Amygdala (tissue), 56 donors: ENCODE data around the gene SLC29A3.
"Not testable (repeated sequence)": the region's sequence is repeated elsewhere in the genome, so short reads cannot be mapped to it uniquely, and the experiment has no call there.

Source experiments
- DNase-seq, 56 donors: peaks; one replicate each; lab custom pipeline; 2025; lab: John Stamatoyannopoulos, UW

The SLC29A3 gene

GRCh38 chr10:71319042-71319799, at the start of gene SLC29A3:
Gene SLC29A3 (plus strand): TSS chr10:71319259. CDS start chr10:71319310, 51 bp downstream.
- peak in 52 of 56 donors; percentile 26 to 84 (median 62) for DNase-seq

- peak in 1 of 56 donors; percentile 10 for DNase-seq
These were observed 49.5 kb upstream of the SLC29A3 start for GRCh38 chr10:71269301-71270288.

GRCh38 chr10:71270301-71271220, 48.5 kb upstream of the SLC29A3 start:
- peak in 29 of 56 donors; percentile 11 to 78 (median 37) for DNase-seq

- no peak for DNase-seq
These were observed 47.4 kb upstream of the SLC29A3 start for GRCh38 chr10:71271662-71272055.

DNA sequence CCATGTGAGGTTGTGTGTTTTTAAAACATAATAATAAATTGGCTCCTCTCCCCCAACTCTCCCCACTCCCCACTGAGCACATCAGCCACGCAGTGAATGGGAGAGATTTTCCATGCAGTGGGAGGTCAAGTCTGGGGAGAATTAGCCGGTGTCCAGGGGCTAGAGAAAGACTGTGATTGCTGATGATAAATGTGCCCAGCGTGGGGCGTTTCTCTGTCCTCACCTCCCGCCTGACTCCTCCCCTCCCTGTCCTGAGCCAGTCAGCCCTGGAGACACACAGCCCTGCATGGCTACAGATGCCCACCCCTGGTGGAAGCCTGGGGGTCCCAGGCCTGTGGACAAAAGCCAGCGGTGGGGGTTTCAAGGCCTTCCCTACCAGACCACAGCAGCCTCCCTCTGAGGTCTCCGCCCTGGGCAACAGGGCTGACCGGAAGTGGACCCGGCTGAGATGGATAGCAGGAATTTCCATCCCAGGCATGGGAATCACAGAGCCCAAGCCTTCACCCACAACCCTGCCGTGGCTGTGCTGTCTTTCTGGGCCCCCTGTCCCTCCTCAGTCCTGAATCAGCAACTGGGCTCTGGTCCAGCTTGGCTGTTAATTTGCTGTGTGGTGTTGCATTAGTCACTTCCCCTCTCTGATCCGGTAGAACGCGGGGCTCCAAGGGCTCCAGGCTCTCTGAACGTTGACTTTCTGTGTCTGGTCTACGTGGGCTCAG, 46.8 kb upstream of the SLC29A3 start:
- DNase-seq, result no peak

- DNase-seq, result not testable (repeated sequence)
These were observed 46.1 kb upstream of the SLC29A3 start for GRCh38 chr10:71272974-71273373.

DNA sequence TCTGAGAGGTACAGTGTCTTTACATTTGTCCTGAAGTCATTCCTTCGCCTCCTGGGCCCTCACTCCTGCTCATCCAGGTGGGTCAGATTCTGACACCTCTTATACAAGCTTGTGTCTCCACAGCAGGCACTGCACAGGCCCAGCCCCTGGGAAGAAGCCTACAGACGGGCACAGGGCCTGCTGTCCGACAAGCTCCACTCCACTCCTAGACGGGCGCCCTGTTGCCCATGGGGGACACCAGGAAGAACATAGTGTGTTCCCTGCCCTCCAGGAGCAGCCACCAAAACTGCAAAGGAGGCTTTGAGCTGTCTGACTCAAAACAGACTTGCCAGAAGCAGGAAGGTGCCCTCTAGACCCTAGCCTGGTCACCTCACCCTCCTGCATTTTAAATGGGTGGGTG, 45.6 kb upstream of the SLC29A3 start:
- no peak for DNase-seq

DNA sequence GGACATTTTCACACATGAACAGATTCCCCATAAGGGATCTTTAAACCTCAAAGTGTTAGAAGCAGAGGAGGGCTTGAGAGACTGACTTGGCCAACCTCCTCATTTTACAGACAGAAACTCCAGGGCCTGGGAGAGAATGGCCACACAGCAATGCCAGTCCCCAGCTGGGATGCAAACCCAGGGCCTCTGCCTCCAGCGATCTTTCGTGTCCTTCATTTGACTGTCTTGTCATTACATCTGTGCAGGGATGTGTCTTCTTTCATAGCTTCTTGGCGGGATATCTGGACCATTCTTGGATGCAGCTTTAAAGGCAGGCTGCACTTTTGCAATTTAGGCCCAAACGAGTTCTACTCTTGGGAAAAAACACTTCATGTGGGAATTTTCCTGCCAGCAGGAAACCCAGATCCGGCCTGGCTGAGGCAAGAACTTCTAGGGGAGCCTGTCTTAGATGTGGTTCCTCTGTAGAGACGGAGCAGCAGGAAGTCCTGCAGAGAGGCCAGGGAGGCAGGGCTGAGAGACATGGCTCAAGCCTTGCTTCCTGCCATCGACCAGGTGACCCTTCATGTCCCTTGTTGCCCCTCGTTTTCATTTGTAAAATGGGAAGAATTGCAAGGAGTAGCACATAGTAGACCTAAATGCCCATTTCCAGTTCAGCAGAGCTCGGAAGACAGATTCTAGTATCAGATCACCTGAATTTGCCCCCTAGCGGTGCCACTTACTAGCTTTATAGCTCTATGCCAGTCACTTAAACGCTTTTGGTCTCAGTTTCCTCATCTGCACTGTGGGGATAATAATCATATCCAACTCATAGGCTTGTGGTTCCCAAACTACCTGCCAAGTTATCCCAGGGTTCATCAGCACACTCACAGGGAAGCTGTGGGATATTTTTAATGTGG, 43.9 kb upstream of the SLC29A3 start:
- no peak for DNase-seq

GRCh38 chr10:71276873-71277272, 42.2 kb upstream of the SLC29A3 start:
- no peak for DNase-seq

DNA sequence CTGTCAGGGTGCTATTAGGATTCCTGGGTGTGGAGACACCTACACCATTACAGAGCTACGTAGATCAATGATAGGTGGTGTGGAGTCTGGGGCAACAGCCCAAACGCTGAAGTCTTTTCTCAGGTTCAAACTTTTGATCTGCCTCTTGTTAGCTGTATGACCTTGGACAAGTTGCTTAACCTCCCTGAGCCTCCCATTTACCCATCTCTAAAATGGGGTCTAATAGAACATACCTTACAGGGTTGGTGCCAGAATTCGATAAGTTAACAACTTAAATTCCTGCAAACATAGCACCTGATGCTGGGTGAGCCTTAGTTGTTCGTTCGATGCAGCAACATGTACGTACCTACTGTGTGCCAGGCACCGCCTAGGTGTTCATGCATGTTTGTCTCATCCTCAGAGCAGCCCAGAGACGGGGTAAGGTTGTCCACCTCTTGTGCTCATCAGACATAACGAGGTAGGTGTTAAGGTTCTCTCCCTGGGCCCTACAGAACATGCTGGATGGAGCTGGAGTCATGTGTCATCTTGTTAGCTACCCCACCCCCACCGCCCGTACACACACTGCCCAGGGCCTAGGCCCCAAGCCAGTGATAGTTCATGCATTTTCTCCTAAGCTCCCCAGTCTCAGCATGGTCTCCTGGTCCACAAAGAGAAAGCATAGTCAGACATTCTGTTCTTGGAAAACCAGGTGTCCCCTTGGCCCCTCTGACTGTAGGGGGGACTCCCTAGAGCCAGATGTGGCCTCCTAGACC, 41.0 kb upstream of the SLC29A3 start:
- peak in 8 of 56 donors; percentile 11 to 39 (median 22) for DNase-seq

DNA sequence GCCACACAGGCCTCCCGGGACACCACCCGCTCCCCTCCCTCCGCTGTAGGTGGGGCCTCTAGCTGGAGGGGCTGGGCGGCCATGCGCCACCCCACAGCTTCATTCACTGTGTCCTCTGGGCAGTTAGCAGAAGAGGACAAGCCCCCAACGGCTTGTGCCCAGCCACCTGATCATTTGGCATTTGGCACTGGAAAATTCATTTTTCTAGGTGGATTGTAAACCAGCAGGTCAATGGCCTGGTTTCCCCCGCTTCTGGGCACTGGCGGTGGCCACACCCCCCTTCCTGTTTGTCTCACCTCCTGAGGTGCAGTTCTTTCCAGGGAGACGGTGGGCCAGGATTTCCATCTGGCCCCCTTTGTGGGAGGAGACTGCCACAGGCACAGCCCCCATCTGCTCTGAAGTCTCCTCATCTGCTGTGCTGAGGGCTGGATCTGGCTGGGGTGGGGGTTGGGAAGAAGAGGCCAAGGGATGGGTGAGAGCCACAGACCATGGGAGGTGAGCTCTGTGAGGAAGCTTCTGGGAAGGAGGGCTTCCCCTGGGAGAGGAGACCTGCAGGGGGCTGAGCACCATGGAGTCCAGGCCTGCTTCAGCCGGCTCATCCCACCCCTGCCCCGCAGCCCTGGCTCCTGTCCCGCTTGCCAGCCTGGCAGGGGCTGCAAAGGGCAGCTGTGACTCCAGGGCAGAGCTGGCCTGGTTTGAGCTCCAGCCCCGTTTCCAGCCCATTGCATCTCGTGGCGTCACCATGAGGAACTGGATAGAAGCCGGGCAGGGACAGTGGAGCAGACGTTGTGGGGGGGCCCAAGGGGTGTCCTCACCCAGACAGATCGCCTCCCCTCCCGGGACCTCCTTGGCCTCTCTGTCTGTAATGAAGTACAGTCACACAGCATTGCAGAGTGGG, 40.1 kb upstream of the SLC29A3 start:
- peak in 38 of 56 donors; percentile 24 to 84 (median 56) for DNase-seq

DNA sequence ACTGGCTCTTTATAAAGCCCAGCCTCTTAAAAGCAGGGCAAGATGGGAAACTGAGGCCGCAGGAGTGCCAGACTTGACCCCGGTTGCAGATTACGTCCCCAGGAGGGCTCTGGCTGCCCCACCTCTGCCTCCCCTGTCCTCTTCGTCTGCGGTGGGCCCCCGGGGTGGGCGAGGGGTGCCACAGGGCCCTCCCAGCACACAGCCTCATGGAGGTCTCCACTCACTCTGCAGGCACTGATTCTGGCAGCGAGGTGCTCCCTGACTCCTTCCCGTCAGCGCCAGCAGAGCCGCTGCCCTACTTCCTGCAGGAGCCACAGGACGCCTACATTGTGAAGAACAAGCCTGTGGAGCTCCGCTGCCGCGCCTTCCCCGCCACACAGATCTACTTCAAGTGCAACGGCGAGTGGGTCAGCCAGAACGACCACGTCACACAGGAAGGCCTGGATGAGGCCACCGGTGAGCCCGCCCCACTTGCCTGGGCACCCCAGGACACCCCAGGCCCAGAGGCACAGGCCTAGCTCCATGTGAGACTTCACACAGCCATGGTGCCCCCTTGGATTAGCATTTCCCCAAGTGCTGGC, 39.4 kb upstream of the SLC29A3 start:
- DNase-seq, result peak in 2 of 56 donors; percentile 20 to 22

DNA sequence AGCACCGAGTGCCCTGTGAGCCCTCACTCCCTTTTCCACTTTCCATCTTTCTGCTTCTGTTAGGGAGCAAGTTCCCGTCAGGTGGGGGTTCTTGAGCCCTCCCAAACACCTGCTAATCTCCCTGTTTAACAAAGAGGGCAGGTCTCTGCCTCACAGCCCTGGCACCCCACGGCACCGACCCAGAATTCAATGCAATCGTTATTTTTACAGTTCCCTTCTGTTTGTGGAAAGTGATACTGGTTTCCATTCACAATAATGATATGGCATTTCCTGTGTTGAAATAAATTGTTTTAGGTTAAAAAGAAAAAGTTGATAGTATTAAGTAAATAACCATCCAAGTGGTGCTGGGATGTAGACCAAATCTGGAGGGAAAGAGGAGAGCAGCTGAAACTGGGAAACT, 38.8 kb upstream of the SLC29A3 start:
- DNase-seq, result no peak

GRCh38 chr10:71280825-71281224, 38.2 kb upstream of the SLC29A3 start:
- DNase-seq, result no peak

- DNase-seq, result no peak
These were observed 37.3 kb upstream of the SLC29A3 start for GRCh38 chr10:71281646-71282322.

- DNase-seq, result no peak
These were observed 36.8 kb upstream of the SLC29A3 start for GRCh38 chr10:71282323-71282680.
